Cardiac septum (tissue), 1 donor: ENCODE measurements around the gene ATG5. TPM values are rescaled to one million over a fixed set of nuclear protein-coding genes. Genes with fewer than 3 reads are reported as not detected.
A peak's percentile ranks its signal among the peaks of the same experiment; 100 is the strongest.

Source experiments
- DNase-seq: peaks from one replicate; pipeline ENCODE4 v3.0.0-alpha.2; 2020; ENCODE audit warnings: low spot score
- intact Hi-C: fragments of 100-400 bp; cut with DNase I; formaldehyde crosslinking; loops from one replicate; pipeline ENCODE4 v1.14.0; 2022
- long read RNA-seq: library from polyadenylated mRNA; unstranded; transcript quantifications from one replicate; pipeline ENCODE4 v2.0.0, GENCODE V29; 2021
- total RNA-seq: library from RNA; stranded (reverse); fragmentation: NEBNext Ultra II Directional; extraction: Animal tissue kit (Norgen Biotek cat#: 25700); gene quantifications from one replicate; pipeline ENCODE4 v1.2.1, GENCODE V29; 2021
- donor health status: DM: no; HTN: no; CAD: no.

ATG5 gene
- total RNA-seq: 14.6 TPM
- long read RNA-seq, transcript ATG5-208 (7 exons, 3,035 nt): minor isoform, 7 of 30 reads
- long read RNA-seq, transcript ATG5-204 (8 exons, 3,216 nt): major isoform, 17 of 30 reads
- long read RNA-seq, partial matches to known transcripts: 2 of 30 reads
- long read RNA-seq, other reads (novel, unspliced or antisense): 3 of 30 reads

DNA sequence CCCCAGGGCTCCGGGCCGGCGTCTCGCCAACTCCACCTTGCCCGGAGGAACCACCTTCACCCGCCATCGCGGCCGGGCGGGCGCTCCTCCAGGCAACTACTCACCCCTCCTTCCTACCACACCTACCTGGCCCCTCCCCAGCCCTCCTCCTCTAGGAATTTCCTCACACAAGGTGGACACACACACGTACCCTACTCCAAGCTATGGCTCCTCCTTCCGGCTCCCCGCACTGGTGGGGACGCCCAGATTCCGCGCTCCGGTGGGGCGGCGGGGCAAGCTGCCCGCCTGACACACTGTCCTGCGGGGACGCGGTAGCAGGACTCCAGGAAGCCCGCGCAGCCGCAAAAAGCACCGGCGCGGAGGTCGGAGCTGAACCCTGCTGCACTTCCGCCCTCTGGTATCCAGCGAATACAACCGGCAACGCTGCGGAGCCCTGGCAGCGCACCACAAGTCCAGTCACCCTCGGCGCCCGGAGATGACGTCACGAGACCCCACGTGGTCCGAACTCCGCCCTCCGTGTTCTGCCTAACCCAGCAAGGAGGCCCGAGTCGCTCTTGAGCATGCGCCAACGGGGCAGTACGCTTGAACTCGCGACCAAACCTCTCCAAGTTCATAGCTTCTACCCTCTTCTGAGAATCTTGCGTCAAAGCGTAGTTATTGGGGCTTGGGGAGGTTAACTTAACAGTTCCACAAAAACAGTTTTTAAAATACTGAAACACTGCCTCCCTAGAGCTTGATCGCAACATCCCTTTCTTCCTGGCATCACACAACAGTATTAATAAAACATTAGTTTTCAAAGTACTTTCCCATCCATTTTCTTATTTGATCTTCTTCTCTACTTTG is at the start of gene ATG5:
Gene ATG5 (minus strand): TSS at position 425 of the 843 bp plus-strand sequence. CDS start 9,552 bp downstream, outside the sequence.
- intact Hi-C loops: loop anchor here (10.0 kb wide), 1 partner anchor 231 kb away; no protein-coding TSS in a partner anchor
- peak; percentile 100 for DNase-seq

GRCh38 chr6:106373502-106374239 is 48.1 kb upstream of the ATG5 start:
- intact Hi-C loops: no loop called here

GRCh38 chr6:106372838-106373501 is 47.4 kb upstream of the ATG5 start:
- no peak for DNase-seq
- intact Hi-C loops: no loop called here

More at GRCh38 chr6:106373502-106374239, 48.1 kb upstream of the ATG5 start:
- DNase-seq: no peak

GRCh38 chr6:106370639-106371038 is 45.1 kb upstream of the ATG5 start:
- no peak for DNase-seq
- intact Hi-C loops: no loop called here

DNA sequence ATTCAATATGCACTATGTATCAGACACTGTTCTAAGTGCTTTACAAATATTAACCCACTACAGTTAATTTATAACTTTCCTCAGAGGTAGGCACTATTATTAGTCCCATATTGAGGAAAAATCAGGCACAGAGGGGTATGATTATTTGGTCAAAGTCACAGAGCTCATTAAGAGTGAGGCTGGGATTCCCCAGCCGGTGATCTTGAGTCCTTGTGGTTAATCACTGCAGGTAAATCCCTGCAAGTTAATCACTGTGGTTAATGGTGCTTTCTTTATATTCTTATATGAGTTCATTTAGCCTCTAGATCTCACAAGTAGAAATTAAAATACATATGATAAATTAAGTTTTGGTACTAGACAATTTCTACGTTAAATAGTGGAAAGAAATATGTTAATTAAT is 44.2 kb upstream of the ATG5 start:
- no peak for DNase-seq
- intact Hi-C loops: no loop called here

DNA sequence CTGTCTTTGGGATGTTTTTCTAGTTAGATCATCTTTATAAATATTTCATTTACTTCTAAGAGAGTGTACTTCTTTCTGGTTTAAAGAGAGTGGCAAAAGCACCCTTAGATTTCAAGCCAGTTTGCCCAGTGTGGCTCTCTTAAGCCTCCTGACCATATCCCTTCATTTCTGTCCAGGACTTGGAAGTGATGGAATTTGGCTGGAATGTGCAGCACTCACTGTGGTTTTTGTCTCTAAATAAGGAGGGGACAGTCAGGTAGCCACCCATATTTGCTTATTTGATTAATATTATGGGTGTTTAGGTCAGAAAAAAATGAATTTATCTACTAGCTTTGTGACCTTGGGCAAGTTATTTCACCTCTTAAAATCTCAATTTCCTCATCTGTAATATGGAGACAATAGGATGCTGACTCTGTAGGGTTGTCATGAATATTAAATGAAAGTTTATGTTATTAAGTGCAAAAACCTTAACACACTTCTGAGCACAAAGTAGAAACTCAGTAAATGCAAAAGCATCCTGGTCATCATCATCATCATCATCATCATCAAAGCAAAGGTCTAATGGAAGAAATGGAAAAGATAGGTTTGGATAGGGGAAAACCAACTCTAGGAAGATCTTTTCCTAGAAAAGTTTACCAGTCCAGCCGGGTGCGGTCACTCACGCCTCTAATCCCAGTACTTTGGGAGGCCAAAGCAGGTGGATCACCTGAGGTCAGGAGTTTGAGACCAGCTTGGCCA is 38.0 kb upstream of the ATG5 start:
- intact Hi-C loops: no loop called here

DNA sequence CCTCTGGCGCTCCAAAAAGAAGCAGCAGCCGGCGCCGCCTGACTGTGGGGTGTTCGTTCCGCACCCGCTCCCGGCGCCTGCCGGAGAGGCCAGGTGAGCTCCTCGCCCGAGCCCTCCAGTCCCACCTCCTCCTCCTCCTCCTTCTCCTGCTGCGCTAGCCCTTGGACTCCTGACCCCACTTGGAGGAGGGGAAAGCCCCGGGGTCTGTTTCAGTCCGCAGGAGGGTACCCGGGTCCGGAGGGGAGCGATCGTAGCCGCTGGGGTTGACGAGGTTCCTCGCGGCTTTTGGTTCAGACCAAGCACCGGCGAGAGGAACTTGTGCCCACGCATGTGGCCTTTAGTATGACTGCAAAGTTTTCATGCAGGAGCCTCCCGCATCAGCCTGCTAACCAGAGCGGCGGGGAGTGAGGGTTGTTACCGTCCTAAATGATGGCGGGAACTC is 35.5 kb upstream of the ATG5 start:
- no peak for DNase-seq
- intact Hi-C loops: no loop called here

More for the DNA sequence above, 38.0 kb upstream of the ATG5 start:
- no peak for DNase-seq

DNA sequence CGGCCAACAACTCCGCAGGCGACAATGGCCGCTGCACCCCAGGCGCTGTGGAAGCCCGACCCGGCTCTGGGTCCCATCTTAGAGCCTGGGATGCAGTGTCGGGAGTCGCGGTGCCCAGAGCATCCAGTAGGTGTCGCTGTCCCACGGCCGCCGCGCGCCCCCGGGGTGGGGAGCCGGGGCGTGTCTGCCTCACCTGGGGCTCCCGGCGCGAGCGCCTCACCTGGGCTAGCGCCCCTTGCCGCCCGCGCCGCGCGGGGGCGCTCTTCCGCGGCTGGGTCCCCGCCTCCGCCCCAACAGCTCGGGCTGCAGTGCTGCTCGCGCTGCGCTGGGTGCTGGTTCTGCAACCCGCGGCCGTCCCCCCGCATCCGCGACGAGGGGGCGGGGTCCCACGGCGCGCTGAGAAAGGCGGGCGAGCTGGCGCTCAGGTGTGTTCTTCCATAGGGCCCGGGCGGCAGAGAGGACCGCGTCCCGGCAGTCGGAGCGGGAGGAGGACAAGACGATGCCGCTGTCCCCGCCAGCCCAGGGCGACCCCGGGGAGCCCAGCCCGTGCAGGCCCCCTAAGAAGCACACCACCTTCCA is 34.9 kb upstream of the ATG5 start, which contains the start of gene CRYBG1:
Gene CRYBG1 (plus strand): TSS at position 308 of the 579 bp plus-strand sequence. CDS start 192 bp downstream, at position 500.
- intact Hi-C loops: no loop called here
- DNase-seq: peak; percentile 87

DNA sequence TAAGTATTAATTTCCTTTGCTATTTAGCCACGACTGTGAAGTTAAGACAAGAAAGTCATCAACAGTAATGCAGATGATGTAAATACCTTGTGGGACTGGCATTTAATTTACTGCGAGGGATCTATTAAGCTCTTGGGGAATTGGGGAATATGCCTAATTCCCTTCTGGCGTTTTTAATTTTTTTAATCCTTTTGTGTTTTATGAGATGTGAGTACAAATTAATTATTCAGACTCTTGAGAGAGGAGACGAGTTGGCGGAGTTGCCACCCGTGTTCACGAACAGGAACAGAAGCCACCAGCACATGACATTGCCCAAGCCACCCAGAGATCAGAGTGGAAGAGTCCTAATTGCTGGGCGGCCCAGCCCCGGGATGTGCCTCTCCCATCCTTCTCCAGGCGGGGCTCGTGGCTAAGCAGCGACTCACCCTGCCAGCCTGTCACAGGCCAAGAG is 34.4 kb upstream of the ATG5 start:
- intact Hi-C loops: no loop called here
- DNase-seq: no peak

GRCh38 chr6:106356378-106356777 is 30.8 kb upstream of the ATG5 start:
- no peak for DNase-seq
- intact Hi-C loops: no loop called here

DNA sequence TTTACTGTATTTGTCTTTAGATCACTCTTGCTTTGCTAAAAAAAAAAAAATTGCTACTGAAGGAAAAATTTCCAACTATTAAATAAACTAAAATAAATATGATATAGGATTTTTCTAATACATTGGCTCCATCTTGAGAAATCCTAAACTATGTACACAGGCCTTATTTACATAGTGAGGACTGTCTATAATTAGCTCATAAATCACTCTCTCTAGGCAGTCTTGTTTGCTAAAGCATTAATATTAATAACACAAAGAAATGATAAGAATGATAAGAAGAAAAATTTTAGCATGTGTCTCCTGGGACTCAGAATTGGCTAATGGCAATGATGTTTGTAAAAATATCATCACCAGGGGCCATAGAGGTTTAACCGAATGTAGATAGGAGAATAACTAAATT is 21.7 kb upstream of the ATG5 start:
- DNase-seq: no peak
- intact Hi-C loops: loop anchor here (10.0 kb wide), 1 partner anchor 98 kb away; no protein-coding TSS in a partner anchor

DNA sequence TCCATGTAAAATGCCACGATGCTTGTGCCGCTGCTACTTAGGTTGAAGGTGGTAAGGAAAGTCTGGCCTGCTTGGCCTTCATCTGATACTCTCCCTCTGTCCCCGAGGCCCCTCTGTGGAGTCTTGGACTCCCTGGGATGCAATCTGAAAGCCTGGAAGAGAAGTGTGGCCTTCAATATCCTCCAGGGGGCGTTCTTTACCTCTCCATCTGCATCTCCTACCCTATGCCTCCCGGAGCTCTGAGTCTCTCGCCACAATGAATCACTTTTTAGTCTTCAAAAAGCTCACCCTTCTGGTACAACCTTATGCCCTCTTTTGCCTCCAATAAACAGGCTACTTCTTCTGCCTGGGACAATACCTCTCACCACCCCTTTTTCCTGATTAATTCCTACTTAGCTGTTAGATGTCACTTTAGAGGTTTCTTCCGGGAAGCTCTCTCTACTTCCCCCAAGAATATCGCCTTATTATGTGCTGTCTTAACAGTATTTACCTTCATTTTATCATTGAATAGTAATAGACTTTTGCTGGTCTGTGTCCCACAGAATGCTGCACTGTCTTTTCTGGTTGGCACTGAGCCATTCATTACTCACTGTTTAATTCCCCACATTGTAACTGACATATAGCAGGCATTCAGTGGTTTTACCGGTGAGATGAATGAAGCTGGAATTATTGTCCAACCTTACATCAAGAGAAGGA is 13.9 kb upstream of the ATG5 start:
- intact Hi-C loops: loop anchor here (5.0 to 10.0 kb wide), 3 partner anchors 105 to 638 kb away; no protein-coding TSS in a partner anchor
- DNase-seq: no peak

GRCh38 chr6:106334646-106335448 is 9.3 kb upstream of the ATG5 start:
- intact Hi-C loops: loop anchor here (5.0 kb wide), 2 partner anchors 232 to 642 kb away; no protein-coding TSS in a partner anchor
- no peak for DNase-seq

GRCh38 chr6:106324726-106325335 is 729 bp downstream of the ATG5 start:
- intact Hi-C loops: loop anchor here (10.0 kb wide), 1 partner anchor 230 kb away; no protein-coding TSS in a partner anchor
- no peak for DNase-seq

DNA sequence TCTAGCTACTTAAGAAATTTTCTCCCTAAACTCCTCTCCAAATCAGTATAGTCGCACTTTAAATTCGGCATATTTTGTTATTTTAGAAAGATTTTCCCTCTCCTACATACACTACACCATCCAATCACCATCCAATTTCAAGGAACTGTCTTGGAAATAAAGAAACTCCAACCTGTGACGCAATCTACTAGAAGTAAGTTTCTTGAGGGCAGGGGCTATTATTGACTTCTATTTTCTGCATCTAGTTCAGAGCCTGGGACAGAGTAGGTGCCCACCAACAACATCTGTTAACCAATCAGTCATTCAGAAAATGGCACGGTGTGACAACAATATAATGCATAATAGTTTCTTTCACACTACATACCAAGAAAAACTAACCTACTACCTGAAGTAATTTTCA is 3.6 kb downstream of the ATG5 start:
- no peak for DNase-seq
- intact Hi-C loops: loop anchor here (10.0 kb wide), 1 partner anchor 227 kb away; no protein-coding TSS in a partner anchor

DNA sequence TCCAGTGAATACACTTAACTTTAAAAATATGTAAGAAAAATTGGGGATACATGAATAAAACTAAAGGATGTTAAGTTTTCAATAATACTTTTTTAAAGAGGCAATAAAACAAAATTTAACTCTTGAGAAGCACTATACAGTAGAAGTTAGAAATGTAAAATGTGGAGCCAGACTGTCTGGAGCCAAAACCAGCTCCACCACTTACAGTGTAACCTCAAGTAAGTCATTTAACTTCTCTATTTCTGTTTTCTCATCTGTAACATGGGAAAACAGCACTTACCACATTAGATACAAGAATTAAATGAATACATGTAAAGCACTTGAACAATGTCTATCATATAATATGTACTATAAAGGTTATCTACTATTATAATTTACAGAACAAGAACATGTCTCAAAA is 6.7 kb downstream of the ATG5 start:
- intact Hi-C loops: no loop called here
- no peak for DNase-seq
